GM12878 (cell line): ENCODE data around the gene HYAL1. TPM values are rescaled to one million over a fixed set of nuclear protein-coding genes. Genes with fewer than 3 reads are reported as not detected.

Experiments used
- FOXM1 ChIP-seq: IDR thresholded peaks from 2 replicates; pipeline ENCODE4 v1.6.1; 2012; ENCODE audit warnings: low read depth, mild to moderate bottlenecking, inconsistent platforms, low read length, moderate library complexity
- JUNB ChIP-seq: IDR thresholded peaks from 2 replicates; pipeline ENCODE4 v1.6.1; 2016; ENCODE audit warnings: antibody characterized with exemption, mild to moderate bottlenecking
- PAX8 ChIP-seq: fragments of 450-650 bp; IDR thresholded peaks from 2 replicates; pipeline ENCODE4 v1.6.1; 2017; ENCODE audit warnings: mild to moderate bottlenecking, moderate library complexity
- ZNF622 ChIP-seq: fragments of 450-650 bp; IDR thresholded peaks from 2 replicates; pipeline ENCODE4 v1.6.1; 2017; ENCODE audit warnings: mild to moderate bottlenecking, inconsistent platforms
- polyA plus RNA-seq, 11 experiments: library from polyadenylated mRNA; depleted of rRNA in 4 of 11; unstranded in 6 of 11; stranded (reverse) in 5 of 11; fragments of >200 nt; fragmentation: Nextera tagmentation in 4 of 11; fragmentation: Illumina TruSeq in 1 of 11; extraction: Ambion mirVana in 4 of 11; extraction: Trizol in 1 of 11; gene quantifications; 1 replicate in 1 of 11; 2 replicates in 10 of 11; pipeline versions ENCODE4 v1.2.1 to v1.2.3, GENCODE V29; 2011 to 2016; ENCODE audit warnings: inconsistent platforms in 2 of 11, missing spikeins in 2 of 11, low read depth in 1 of 11
- total RNA-seq, 4 experiments: library from RNA; depleted of rRNA in 3 of 4; stranded (reverse); fragments of >200 nt in 3 of 4; fragmentation: Illumina TruSeq in 1 of 4; extraction: Trizol in 1 of 4; gene quantifications; 2 replicates each; pipeline versions ENCODE4 v1.2.1 to v1.2.3, GENCODE V29; 2013 to 2021
- TF ChIP-seq, protein P1 (sequence below): fragments of 450-650 bp; formaldehyde crosslinking; IDR thresholded peaks from 2 replicates; pipeline ENCODE4 v1.4.0; 2020; ENCODE audit warnings: mild to moderate bottlenecking, moderate library complexity
- TF ChIP-seq, protein P2 (sequence below): fragments of 150-350 bp; IDR thresholded peaks from 2 replicates; pipeline ENCODE4 v1.6.1; 2016; ENCODE audit warnings: low read depth, low read length

Gene HYAL1
- total and polyA plus RNA-seq, 10 of the 15 experiments (the other 5 are each of a cell fraction or from before 2014, with no cell fraction given): 0.04 to 0.55 (median 0.18) TPM; not detected in 2

DNA sequence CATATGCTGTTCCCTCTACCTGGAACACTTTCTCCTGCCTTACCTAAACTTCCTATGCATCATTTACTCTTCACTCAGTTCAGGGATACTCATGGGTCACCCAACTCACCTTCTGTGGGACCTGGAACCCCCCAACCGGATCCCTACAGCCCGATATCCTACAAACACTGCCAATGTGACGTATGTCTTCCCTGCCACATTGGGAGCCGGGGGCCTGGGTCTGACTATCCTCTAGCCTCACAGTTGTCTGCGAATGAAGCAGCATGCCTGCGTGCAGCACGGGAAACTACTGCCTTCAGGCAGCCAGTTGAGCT, 46.8 kb upstream of the HYAL1 start (continued):
- TF ChIP-seq, protein P1, sequence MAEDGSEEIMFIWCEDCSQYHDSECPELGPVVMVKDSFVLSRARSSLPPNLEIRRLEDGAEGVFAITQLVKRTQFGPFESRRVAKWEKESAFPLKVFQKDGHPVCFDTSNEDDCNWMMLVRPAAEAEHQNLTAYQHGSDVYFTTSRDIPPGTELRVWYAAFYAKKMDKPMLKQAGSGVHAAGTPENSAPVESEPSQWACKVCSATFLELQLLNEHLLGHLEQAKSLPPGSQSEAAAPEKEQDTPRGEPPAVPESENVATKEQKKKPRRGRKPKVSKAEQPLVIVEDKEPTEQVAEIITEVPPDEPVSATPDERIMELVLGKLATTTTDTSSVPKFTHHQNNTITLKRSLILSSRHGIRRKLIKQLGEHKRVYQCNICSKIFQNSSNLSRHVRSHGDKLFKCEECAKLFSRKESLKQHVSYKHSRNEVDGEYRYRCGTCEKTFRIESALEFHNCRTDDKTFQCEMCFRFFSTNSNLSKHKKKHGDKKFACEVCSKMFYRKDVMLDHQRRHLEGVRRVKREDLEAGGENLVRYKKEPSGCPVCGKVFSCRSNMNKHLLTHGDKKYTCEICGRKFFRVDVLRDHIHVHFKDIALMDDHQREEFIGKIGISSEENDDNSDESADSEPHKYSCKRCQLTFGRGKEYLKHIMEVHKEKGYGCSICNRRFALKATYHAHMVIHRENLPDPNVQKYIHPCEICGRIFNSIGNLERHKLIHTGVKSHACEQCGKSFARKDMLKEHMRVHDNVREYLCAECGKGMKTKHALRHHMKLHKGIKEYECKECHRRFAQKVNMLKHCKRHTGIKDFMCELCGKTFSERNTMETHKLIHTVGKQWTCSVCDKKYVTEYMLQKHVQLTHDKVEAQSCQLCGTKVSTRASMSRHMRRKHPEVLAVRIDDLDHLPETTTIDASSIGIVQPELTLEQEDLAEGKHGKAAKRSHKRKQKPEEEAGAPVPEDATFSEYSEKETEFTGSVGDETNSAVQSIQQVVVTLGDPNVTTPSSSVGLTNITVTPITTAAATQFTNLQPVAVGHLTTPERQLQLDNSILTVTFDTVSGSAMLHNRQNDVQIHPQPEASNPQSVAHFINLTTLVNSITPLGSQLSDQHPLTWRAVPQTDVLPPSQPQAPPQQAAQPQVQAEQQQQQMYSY: no peak
- no peak for TF ChIP-seq ZNF622
- TF ChIP-seq, protein P2, sequence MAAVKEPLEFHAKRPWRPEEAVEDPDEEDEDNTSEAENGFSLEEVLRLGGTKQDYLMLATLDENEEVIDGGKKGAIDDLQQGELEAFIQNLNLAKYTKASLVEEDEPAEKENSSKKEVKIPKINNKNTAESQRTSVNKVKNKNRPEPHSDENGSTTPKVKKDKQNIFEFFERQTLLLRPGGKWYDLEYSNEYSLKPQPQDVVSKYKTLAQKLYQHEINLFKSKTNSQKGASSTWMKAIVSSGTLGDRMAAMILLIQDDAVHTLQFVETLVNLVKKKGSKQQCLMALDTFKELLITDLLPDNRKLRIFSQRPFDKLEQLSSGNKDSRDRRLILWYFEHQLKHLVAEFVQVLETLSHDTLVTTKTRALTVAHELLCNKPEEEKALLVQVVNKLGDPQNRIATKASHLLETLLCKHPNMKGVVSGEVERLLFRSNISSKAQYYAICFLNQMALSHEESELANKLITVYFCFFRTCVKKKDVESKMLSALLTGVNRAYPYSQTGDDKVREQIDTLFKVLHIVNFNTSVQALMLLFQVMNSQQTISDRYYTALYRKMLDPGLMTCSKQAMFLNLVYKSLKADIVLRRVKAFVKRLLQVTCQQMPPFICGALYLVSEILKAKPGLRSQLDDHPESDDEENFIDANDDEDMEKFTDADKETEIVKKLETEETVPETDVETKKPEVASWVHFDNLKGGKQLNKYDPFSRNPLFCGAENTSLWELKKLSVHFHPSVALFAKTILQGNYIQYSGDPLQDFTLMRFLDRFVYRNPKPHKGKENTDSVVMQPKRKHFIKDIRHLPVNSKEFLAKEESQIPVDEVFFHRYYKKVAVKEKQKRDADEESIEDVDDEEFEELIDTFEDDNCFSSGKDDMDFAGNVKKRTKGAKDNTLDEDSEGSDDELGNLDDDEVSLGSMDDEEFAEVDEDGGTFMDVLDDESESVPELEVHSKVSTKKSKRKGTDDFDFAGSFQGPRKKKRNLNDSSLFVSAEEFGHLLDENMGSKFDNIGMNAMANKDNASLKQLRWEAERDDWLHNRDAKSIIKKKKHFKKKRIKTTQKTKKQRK: no peak
- TF ChIP-seq FOXM1: no peak
- TF ChIP-seq PAX8: no peak
- TF ChIP-seq JUNB: no peak
- TF ChIP-seq, all 136 proteins: peak for 0
